HG03575 (cell line): ENCODE measurements around the gene NUP210.
"Not testable (repeated sequence)": the region's sequence is repeated elsewhere in the genome, so short reads cannot be mapped to it uniquely, and the experiment has no call there.

Experiments used
- ATAC-seq: cut with Tn5 transposase; IDR thresholded peaks from one replicate; pipeline ENCODE4 v1.9.1; 2021; ENCODE audit not compliant: unreplicated experiment, insufficient number of reproducible peaks, low FRiP score; ENCODE audit errors: extremely low read depth

NUP210 gene

GRCh38 chr3:13385373-13385965 lies 34.7 kb downstream of the NUP210 start:
- ATAC-seq = no peak

- ATAC-seq = no peak
Observed at GRCh38 chr3:13380971-13381370, 39.2 kb downstream of the NUP210 start.

GRCh38 chr3:13379201-13379830 lies 40.8 kb downstream of the NUP210 start:
- ATAC-seq = no peak

GRCh38 chr3:13378155-13378554 lies 42.0 kb downstream of the NUP210 start:
- ATAC-seq = no peak

- not testable (repeated sequence) for ATAC-seq
Observed at GRCh38 chr3:13377741-13378140, 42.4 kb downstream of the NUP210 start.

- no peak for ATAC-seq
Observed at GRCh38 chr3:13377021-13377420, 43.1 kb downstream of the NUP210 start.

- ATAC-seq = no peak
Observed at GRCh38 chr3:13376091-13376490, 44.0 kb downstream of the NUP210 start.

GRCh38 chr3:13375464-13375863 lies 44.7 kb downstream of the NUP210 start:
- ATAC-seq = no peak

GRCh38 chr3:13373975-13374586 lies 46.0 kb downstream of the NUP210 start:
- ATAC-seq = no peak

- ATAC-seq = no peak
Observed at GRCh38 chr3:13372656-13373055, 47.5 kb downstream of the NUP210 start.

GRCh38 chr3:13372126-13372525 lies 48.0 kb downstream of the NUP210 start:
- ATAC-seq = no peak

GRCh38 chr3:13371100-13372075 lies 48.7 kb downstream of the NUP210 start:
- ATAC-seq = no peak

GRCh38 chr3:13370609-13371008 lies 49.5 kb downstream of the NUP210 start:
- no peak for ATAC-seq

- no peak for ATAC-seq
Observed at GRCh38 chr3:13370055-13370454, 50.1 kb downstream of the NUP210 start.

GRCh38 chr3:13368834-13369233 lies 51.3 kb downstream of the NUP210 start:
- ATAC-seq = no peak

- ATAC-seq = no peak
Observed at GRCh38 chr3:13367728-13368127, 52.4 kb downstream of the NUP210 start.

- ATAC-seq = no peak
Observed at GRCh38 chr3:13365390-13366379, 54.4 kb downstream of the NUP210 start.

- ATAC-seq = no peak
Observed at GRCh38 chr3:13364602-13365271, 55.4 kb downstream of the NUP210 start.
